ENCODE measurements around the gene IFNA7. TPM values are rescaled to one million over a fixed set of nuclear protein-coding genes. Genes with fewer than 3 reads are reported as not detected.
"Not testable (repeated sequence)": the region's sequence is repeated elsewhere in the genome, so short reads cannot be mapped to it uniquely, and the experiment has no call there.

The IFNA7 gene
- total RNA-seq, 1 experiment from 2014 or later = not detected

DNA sequence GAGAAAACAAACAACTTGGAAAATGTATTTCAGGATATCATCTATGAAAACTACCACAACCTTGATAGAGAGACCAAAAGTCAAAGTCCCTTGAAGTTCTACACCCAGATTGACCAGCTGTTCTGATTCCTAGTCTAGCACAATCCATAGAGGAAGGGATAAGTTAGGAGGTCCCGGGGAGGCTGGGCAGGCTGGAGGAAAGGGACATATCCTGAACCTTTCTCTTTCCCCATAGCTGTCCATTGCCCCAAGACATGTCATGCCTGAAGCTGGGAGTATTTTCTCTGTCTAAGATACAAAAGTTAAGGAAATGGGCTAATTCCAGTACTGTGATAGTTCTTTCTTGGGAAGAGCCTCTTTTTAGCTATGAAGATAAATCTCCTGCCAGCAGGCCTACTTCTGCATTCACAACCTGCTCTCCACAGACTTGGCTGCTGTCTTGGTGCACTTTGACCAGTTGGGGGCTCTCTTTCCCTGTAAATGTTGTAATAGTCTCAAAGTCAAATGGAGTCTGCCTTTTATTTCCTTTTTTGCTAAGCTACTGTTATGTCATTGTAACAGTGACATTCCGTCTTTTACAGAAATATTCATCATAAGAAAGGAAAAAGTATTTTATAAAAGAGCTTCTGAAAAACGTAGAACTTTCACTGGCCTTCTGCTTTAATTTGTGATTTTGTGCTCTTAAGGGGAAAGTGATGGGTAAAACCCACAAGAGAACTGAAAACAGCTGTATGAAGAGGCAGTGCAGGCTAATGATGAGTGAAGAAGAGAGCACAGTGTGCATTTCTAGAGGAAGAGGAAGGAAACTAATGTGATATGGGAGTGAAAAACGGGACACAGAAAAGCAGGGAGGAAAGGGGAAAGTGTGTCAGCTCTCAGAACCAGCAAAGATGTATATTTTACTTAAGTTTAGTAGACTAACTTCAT, 18.9 kb downstream of the IFNA7 start:
- not testable (repeated sequence) for DNase-seq (ENCODE audit: low read depth)

DNA sequence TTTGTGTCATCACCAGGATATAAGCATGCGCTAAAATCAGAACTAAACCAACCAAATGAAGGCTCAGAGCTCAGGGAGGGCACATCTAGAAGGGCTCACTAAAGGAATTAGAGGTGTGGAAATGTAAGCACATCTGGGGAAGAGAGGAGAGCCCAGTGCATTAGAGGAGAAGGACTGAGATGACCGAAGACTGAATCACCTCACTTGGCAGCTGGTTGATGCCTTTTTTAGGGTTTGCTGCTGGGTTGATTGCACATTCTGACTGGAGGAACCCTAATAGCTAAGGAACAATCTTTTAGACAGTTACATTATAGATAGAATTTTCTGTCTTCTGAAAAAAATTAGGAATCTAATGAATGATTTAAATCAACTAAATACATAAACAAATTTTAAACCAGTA, 27.3 kb downstream of the IFNA7 start:
- no peak for DNase-seq (ENCODE audit: low read depth)

DNA sequence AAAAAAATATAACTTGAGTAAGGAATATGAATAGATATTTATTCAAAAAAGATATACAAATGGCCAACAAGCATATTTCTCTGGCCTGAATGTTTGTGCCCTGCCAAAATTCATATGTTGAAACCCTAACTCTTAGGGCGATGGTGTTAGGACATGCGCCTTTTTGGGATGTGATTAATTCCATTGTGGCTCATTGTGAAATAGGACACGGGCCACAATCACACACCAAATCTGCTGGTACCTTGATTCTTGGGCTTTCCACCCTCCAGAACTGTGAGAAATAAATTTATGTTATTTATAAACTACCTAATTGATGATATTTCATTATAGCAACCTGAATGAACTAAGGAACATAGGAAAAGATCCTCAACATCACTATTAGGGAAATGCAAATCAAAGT, 29.8 kb downstream of the IFNA7 start:
- no peak for DNase-seq (ENCODE audit: low read depth)

DNA sequence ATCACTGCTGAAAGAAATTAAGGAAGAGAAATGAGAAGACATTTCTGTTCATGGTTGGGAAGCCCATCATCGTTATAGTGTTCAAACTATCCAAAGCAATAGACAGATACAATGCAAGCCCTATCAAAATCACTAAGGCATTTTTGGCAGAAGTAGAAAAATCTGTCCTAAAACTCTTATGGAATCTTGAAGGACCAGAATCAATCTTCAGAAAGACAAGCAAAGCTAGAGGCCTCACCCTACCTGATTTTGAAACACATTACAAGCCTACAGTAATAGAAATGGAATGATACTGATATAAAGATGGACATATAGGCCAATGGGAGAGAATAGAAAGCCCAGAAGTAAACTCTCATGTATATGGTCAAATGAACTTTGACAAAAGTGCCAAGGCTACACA, 30.7 kb downstream of the IFNA7 start:
- no peak for DNase-seq (ENCODE audit: low read depth)

DNA sequence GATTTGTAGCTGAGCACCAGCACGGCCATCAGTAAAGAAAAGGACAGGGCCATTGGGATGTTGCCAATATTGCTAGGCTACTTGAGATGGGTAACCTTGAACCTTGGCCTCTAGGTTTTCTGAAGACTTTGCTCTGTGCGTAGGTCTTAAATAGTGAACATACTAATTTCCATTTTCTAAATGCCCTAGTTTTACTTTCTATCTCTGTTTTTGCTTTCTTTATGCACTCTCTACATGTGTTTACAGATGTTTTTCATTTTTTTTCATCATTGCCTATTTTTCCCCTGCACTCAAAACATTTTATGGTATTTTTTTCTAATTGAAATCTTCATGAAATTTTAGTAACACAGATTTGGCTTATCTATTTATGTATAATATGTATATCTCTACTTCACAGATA, 35.4 kb downstream of the IFNA7 start, which contains the start of gene IFNA21:
Gene IFNA21 (minus strand): TSS at position 101 of the 400 bp plus-strand sequence. CDS start 48 bp downstream, at position 53.
- DNase-seq (ENCODE audit: low read depth) = not testable (repeated sequence)

DNA sequence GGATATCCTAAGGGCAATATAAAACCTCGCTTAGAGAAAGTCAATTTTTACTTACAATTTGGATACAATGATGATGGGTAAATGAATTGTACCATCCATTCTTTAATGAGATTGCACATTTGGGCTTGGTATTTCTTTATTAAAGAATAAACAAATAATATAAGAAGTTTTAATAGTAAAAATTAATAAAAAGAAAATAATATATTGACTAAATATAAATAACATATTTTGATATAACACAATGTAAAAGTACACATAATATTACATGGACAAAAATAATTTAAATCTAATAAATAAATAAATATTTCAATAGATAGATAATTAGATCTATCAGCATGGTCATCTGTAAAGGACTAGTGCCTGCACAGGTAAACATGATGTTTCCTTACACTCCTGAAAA, 36.5 kb downstream of the IFNA7 start:
- DNase-seq (ENCODE audit: low read depth) = no peak

DNA sequence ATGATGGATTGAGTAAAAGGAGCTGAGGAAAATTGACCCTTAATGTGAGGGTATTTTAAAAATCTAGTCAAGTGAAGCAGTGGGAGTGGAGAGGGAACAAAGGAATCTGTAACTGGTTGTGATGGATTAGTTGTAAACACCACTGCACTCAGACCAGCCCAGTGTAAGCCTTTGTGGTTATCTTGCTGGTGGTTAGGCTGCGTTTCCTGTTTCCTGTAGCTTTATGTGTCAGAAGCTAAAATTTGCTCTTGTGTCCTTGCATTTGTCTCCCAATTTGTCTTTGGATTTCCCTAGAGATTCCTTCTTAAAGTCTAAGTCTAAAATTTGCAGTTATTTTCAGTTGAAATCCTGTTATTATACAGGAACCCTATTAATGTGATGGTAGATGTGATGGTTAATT, 41.8 kb downstream of the IFNA7 start:
- DNase-seq (ENCODE audit: low read depth) = no peak

DNA sequence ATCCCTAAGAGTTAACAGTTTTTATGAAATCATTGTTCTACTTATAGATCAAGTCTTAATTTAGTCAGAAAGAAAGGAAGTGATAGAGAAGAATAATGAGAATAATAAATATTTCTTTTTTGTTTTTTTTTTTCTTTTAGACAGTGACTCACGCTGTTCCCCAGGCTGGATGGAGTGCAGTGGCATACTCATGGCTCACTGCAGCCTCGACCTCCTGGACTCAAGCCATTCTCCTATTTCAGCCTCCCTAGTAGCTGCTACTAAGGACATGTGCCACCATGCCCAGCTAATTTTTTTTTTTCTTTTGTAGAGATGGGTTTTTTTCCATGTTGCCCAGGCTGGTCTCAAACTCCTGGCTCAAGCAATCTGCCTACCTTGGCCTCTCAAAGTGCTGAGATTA, 46.5 kb downstream of the IFNA7 start:
- no peak for DNase-seq (ENCODE audit: low read depth)

DNA sequence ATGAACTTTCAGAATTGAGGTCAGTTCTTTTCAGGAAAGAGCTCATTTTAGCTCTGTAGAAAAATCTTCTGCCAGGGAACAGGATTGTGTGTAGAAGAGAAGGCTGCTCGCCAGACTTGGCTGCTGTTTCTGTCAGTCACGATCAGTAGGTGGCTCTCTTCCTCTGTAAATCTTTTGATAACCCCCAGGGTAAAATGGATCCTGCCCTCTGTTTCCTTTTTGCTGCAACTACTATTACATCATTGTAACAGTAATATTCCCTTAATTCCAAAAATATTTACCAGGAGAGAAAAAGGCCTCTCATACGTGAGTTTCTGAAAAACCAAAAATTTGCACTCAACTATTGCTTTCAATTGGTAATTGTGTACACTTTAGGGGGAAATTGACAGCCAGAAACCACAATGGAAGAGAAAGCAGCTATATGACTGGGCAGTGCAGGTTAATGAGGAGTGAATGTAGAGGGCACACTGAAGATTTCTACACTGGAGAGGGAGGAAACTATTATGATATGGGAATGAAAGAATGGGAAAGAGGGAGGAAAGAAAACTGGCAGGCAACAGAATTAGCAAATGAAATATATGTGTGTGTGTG, 47.9 kb downstream of the IFNA7 start:
- DNase-seq (ENCODE audit: low read depth) = no peak

DNA sequence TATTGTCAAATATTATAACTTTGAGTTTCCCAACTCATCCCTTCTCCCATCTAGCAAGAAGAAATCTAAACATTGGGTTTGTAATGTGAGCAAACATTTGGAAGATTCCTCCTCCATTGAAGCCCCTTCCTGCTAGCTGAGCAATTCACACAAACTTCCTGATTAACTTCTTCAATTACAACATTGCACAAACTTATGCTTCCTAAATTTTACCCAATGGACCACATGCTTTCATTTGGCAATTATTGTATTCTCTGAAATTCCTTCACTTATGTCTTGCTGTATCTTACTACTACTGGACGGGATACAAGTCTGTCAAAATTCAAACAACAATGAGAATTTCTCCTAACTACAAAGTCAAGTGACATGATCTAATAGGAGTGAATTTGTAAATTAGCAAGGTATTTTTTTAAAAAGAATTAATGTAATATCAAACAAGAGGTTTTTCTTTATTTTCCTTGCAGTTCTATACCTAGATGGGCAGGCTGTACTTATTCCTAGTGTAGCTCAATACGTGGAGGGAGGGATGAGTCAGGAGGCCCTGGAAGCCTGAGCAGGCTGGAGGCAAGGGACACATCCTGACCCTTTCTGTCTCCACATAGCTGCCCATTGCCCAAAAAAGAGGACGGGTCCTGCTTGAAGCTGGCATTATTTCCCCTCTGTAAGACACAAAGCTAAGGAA, 48.5 kb downstream of the IFNA7 start:
- no peak for DNase-seq (ENCODE audit: low read depth)

Other genes with a start within 250 kb of the IFNA7 start
- gene HACD4, start 170.6 kb downstream of the IFNA7 start, total RNA-seq (2014; rRNA removed; shearing (Covaris generic)) = not detected in 2 replicates
- gene IFNB1, start 124.3 kb downstream of the IFNA7 start, total RNA-seq (2014; rRNA removed; shearing (Covaris generic)) = not detected in 2 replicates
- gene IFNW1, start 60.4 kb downstream of the IFNA7 start, total RNA-seq (2014; rRNA removed; shearing (Covaris generic)) = not detected in 2 replicates
- not detected in 2 replicates for gene IFNA21, start 35.5 kb downstream of the IFNA7 start, total RNA-seq (2014; rRNA removed; shearing (Covaris generic))
- gene IFNA4, start 14.6 kb downstream of the IFNA7 start, total RNA-seq (2014; rRNA removed; shearing (Covaris generic)) = not detected in 2 replicates
- gene IFNA10, start 4.9 kb upstream of the IFNA7 start, total RNA-seq (2014; rRNA removed; shearing (Covaris generic)) = not detected in 2 replicates
- gene IFNA16, start 15.1 kb upstream of the IFNA7 start, total RNA-seq (2014; rRNA removed; shearing (Covaris generic)) = not detected in 2 replicates
- gene IFNA17, start 26.0 kb upstream of the IFNA7 start, total RNA-seq (2014; rRNA removed; shearing (Covaris generic)) = not detected in 2 replicates
- not detected in 2 replicates for gene IFNA14, start 37.8 kb upstream of the IFNA7 start, total RNA-seq (2014; rRNA removed; shearing (Covaris generic))
- gene IFNA5, start 103.1 kb upstream of the IFNA7 start, total RNA-seq (2014; rRNA removed; shearing (Covaris generic)) = not detected in 2 replicates
- not detected in 2 replicates for gene KLHL9, start 133.2 kb upstream of the IFNA7 start, total RNA-seq (2014; rRNA removed; shearing (Covaris generic))
- gene IFNA6, start 148.7 kb upstream of the IFNA7 start, total RNA-seq (2014; rRNA removed; shearing (Covaris generic)) = not detected in 2 replicates
- not detected in 2 replicates for gene IFNA13, start 165.9 kb upstream of the IFNA7 start, total RNA-seq (2014; rRNA removed; shearing (Covaris generic))
- not detected in 2 replicates for gene IFNA2, start 183.2 kb upstream of the IFNA7 start, total RNA-seq (2014; rRNA removed; shearing (Covaris generic))
- gene IFNA8, start 206.9 kb upstream of the IFNA7 start, total RNA-seq (2014; rRNA removed; shearing (Covaris generic)) = not detected in 2 replicates
- gene IFNA1, start 238.2 kb upstream of the IFNA7 start, total RNA-seq (2014; rRNA removed; shearing (Covaris generic)) = not detected in 2 replicates

All from Daoy (cell line).